SKM-1 (cell line): Measurements from ENCODE around the gene DMRTB1.

Experiments used
- DNase-seq: peaks from one replicate; lab custom pipeline; 2025; ENCODE audit not compliant: unreplicated experiment; lab: John Stamatoyannopoulos, UW

The DMRTB1 gene

GRCh38 chr1:53484705-53485477, 25.7 kb downstream of the DMRTB1 start:
- DNase-seq, result no peak

- peak; percentile 42 for DNase-seq
Observed at GRCh38 chr1:53485478-53486394, 26.5 kb downstream of the DMRTB1 start.

- DNase-seq, result no peak
Observed at GRCh38 chr1:53486395-53487026, 27.3 kb downstream of the DMRTB1 start.

GRCh38 chr1:53490351-53490750, 31.2 kb downstream of the DMRTB1 start:
- DNase-seq, result no peak

- no peak for DNase-seq
Observed at GRCh38 chr1:53495633-53496345, 36.6 kb downstream of the DMRTB1 start.

GRCh38 chr1:53498555-53499131, 39.4 kb downstream of the DMRTB1 start:
- DNase-seq, result no peak

GRCh38 chr1:53499257-53500203, 40.3 kb downstream of the DMRTB1 start:
- DNase-seq, result no peak

- DNase-seq, result no peak
Observed at GRCh38 chr1:53500204-53501064, 41.2 kb downstream of the DMRTB1 start.

- DNase-seq, result no peak
Observed at GRCh38 chr1:53501065-53502005, 42.1 kb downstream of the DMRTB1 start.

GRCh38 chr1:53502641-53503432, 43.6 kb downstream of the DMRTB1 start:
- no peak for DNase-seq

GRCh38 chr1:53503433-53504217, 44.4 kb downstream of the DMRTB1 start:
- no peak for DNase-seq

- DNase-seq, result no peak
Observed at GRCh38 chr1:53504901-53505300, 45.7 kb downstream of the DMRTB1 start.

- no peak for DNase-seq
Observed at GRCh38 chr1:53505401-53505800, 46.2 kb downstream of the DMRTB1 start.

GRCh38 chr1:53505891-53506290, 46.7 kb downstream of the DMRTB1 start:
- DNase-seq, result no peak

- DNase-seq, result no peak
Observed at GRCh38 chr1:53506355-53507050, 47.3 kb downstream of the DMRTB1 start.
